GF-D8 (cell line): ENCODE results near the gene INPP5A.
"Not testable (repeated sequence)": the region's sequence is repeated elsewhere in the genome, so short reads cannot be mapped to it uniquely, and the experiment has no call there.

Experiments used
- DNase-seq: peaks from one replicate; lab custom pipeline; 2025; lab: John Stamatoyannopoulos, UW

INPP5A gene

DNA sequence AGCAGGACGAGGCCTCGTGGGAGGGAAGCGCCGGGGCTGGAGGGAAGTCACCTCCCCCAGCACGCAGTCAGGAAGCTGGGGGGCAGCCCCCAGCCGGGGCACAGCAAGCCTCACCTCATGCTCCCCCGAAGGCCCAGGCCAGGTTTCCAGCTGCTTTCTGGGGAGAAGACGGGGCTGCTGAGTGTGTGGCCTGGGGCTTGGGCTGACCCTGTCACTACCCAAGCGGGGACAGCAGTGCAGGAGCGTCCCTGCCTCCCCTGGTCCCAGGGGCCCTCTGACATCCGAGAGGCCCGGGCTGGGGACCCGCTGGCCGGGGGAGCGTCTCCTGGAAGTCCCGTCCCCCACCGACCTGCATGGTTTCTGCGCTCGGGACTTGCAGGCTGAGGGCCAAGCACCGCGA lies 268.0 kb downstream of the INPP5A start:
- DNase-seq, result no peak

GRCh38 chr10:132806110-132806509 lies 268.5 kb downstream of the INPP5A start:
- DNase-seq, result no peak

DNA sequence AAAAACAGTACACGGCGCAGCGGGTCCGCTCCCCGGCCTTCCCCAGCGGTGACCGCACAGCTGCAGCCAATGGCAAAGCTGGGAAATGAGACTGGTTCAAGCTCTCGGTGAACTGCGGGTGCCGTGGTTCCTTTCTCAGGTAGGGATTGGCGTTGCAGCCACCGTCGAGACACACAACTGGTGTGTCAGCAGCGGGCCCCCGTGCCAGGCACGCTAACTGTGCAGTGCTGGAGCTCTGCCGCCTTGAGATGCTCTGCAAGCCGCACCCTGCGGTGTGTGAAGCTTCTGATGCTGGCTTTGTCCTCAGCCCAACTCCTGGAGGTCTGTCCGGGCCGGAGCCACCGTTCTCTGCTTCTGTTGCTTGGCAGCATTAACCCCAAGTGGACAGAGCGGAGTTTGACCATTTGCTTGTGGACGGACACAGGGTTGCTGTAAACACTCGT lies 269.0 kb downstream of the INPP5A start:
- DNase-seq, result no peak

GRCh38 chr10:132807621-132808049 lies 270.0 kb downstream of the INPP5A start:
- no peak for DNase-seq

- no peak for DNase-seq
Measured at GRCh38 chr10:132808383-132809231, 271.0 kb downstream of the INPP5A start.

- no peak for DNase-seq
Measured at GRCh38 chr10:132809232-132810140, 271.9 kb downstream of the INPP5A start.

DNA sequence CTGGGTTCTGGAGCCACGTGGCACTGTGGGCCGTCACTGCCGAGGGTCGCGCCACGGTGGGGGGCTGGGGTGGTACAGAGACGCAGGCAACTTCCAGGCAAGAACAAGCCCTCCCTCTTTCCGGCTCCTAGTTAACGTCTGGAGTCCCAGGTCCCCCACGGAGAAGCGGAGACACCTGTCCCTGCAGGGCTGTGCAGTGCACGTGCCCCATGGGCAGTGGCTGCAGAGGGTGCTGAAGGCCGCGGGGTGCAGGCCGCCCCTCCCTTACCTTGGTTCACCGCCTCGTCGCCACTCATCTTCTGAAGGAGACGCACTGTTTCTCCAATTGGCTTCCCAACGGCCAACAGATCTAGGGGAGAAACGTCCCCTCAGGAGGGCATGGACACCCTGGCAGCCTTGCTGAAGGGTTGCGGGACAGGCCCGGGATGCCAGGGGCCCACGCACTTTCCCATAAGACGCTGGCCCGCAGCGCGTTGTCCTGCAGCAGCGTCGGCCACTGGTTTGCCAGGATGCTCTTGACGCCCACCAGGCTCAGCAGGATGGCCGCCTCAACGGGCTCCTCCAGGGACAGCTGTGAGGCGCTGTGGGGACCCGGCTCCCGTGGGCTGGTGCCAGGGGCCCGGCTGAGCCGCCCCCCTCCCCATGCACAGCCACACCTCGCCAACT lies 272.7 kb downstream of the INPP5A start:
- DNase-seq, result no peak

DNA sequence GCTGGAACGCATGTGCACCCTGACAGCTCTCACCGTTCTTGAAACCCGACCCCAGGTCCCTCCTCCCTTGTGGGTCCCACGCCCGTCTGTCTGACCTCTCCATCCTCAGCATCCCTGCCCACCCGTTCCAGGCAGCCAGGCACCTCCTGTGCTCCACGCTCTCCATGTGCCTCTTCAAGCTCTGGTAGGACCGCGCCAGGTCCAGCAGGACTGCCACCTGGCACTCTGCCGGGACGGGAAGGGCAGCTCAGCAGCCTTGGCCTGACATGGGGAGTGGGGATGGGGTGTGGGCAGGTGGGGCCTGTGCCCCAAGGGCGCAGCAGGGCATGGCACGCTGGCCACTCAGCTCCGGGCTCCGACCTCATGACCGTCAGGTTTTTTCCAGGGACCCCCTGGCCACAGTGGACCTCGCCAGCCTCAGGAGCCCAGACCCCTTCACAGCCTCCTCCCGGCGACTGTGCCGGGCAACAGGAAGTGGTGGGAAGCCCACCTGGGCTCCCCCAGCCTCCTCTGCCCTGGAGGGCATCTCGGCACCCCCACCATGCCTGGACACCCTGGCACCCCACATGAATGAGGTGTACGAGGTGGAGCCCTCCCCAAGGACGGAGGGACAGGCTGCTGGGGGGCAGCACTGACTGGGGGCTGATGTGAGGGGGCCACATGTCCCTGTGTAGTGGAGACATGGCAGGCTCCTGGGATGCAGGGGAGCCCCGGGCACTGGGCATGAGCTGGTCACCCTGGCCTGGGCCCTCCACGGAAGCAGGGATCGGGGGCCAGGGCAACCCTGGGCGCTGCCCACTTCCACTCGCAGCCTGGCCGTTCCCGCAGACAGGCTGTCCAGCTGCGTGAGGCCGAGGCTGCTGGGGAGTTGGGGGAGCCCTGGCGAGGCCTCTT lies 273.5 kb downstream of the INPP5A start:
- DNase-seq, result no peak

- DNase-seq, result no peak
Measured at GRCh38 chr10:132811891-132812481, 274.4 kb downstream of the INPP5A start.

- no peak for DNase-seq
Measured at GRCh38 chr10:132812520-132812919, 274.9 kb downstream of the INPP5A start.

DNA sequence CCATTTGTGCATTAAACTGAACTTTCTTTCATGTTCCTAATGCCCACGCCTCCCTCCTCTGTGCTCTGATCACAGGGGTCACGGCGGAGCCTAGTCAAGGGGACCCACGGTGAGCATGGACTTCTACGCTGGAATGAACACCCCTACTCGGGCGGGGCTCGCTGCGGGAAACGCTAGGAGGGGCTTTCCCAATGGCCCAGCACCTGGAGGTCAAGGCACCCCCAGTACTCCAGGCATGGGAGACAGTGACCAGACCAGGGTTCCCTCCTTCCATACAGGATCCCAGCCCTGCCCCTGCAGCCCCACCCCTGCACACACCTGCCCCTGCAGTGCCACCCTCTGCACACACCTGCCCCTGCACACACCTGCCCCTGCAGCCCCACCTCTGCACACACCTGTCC lies 275.4 kb downstream of the INPP5A start:
- no peak for DNase-seq

GRCh38 chr10:132813560-132814468 lies 276.2 kb downstream of the INPP5A start:
- no peak for DNase-seq

DNA sequence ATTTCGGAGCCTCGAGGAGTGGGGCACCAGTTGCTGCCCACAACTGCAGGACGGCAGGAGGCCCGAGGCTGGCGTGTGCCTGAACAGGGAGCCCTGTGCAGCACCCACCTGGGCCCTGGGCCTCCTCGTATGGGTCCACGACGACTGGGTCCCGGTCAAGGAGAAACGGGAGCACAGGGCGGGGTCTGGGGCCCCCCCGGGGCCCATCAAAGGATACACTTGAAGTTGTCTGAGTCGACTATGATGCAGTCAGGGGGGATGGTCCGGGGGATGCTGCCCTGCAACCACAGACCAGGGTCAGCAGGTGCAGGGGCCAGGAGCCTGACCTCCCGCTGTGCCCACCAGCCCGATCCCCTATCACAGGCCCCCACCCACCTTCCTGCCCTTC lies 276.9 kb downstream of the INPP5A start:
- DNase-seq, result no peak

DNA sequence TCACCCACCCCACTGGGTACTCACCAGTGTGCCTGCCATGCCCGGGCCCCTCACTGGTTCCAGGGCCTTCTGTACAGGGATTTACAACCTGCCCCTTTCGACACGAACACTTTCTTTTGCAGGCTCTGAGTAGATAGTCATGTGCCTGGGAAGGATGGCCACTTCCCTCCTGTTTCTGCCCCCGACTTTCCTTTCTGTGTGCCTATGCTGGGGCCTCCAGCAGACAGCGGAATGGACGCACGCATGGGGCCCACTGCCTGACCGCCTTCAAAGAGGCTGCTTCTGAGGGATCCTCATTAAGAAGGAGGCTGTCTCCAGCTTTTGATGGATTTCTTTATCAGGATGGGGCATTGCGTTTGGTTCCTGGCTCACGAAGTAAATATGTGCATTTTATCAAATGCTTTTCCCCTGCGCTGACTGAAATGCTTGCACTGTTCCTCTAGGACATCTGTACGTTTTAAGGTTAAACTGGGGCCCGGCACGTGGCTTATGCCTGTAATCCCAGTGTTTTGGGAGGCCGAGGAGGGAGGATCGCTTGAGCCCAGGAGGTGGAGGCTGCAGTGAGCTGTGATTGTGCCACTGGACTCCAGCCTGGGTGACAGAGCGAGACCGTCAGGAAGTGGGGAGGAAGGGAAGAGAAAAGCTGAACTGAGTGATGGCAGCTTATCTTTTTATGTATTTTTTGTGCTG lies 277.7 kb downstream of the INPP5A start:
- no peak for DNase-seq

DNA sequence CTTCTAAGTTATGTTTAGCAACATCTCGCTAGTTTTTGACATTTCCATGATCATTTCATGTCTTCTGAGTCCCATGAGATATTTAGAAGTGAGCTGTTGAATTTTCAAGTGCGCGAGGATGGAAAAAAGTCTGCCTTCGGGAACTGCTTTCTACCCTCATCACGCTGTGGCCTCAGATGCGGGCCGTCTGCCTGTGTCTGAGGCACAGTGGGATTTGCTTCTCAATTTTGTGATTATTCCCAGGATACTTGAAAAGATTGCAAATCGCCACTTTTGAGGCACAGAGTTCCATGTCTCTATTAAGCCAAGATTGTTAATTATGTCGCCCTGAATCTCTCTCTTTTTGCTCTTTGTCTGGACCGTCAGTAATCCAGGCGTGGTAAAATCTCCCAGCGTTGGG lies 279.1 kb downstream of the INPP5A start:
- no peak for DNase-seq

DNA sequence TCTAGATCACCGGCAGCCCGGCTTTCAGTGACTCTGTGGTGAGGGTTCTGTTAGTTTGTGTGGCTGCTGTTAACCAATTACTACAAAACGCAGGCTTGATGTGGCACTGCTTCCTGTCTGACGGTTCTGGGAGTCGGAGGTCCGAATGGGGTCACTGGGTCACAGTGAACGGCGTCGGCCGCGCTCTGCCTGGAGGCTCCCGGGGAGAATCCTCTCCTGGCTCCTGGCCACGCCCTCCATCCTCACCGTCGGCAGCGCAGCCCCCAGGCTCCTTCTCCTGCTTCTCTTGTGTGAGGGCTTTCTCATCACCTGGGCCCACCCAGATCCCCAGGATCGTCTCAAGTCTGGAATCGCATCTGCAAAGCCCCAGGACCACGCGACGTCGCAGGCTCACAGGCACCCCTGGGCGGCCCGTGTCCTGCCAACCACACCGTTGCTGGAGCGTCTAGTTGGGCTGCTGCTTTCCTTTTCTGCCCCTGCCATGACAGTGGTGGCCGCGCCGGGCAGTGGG lies 280.2 kb downstream of the INPP5A start:
- no peak for DNase-seq

- DNase-seq, result no peak
Measured at GRCh38 chr10:132820056-132820455, 282.5 kb downstream of the INPP5A start.

- DNase-seq, result not testable (repeated sequence)
Measured at GRCh38 chr10:132825783-132826523, 288.4 kb downstream of the INPP5A start.
